D721Med (cell line): Measurements from ENCODE around the gene MAPK8IP1.

Source experiments
- DNase-seq: peaks from one replicate; pipeline ENCODE4 v3.0.0; 2011; ENCODE audit warnings: low spot score; ENCODE audit not compliant: insufficient read length
- FAIRE-seq: peaks from 2 replicates; lab custom pipeline; 2011; peaks lifted over from hg19 to GRCh38; lab: Jason Lieb, UNC
- CTCF ChIP-seq: IDR thresholded peaks from 2 replicates; pipeline ENCODE4 v1.5.1; 2012; ENCODE audit warnings: mild to moderate bottlenecking, control low read depth; ENCODE audit not compliant: insufficient read depth; ENCODE audit errors: missing control alignments

The MAPK8IP1 gene

GRCh38 chr11:45881708-45882368 lies 3.6 kb upstream of the MAPK8IP1 start:
- DNase-seq (no peak), FAIRE-seq (no peak)
- no peak for TF ChIP-seq CTCF

- FAIRE-seq: no peak
- no peak for DNase-seq
- no peak for TF ChIP-seq CTCF
Observed at GRCh38 chr11:45884596-45885185, 760 bp upstream of the MAPK8IP1 start.

GRCh38 chr11:45885921-45886721 lies 670 bp downstream of the MAPK8IP1 start:
- no peak for TF ChIP-seq CTCF
- DNase-seq: no peak

GRCh38 chr11:45886816-45887520 lies 1.5 kb downstream of the MAPK8IP1 start:
- DNase-seq (no peak), FAIRE-seq (no peak)
- no peak for TF ChIP-seq CTCF

More at GRCh38 chr11:45885921-45886721, 670 bp downstream of the MAPK8IP1 start:
- no peak for FAIRE-seq

GRCh38 chr11:45887587-45887986 lies 2.1 kb downstream of the MAPK8IP1 start:
- TF ChIP-seq CTCF: no peak
- DNase-seq (no peak), FAIRE-seq (no peak)

GRCh38 chr11:45889555-45889954 lies 4.1 kb downstream of the MAPK8IP1 start:
- DNase-seq: no peak
- no peak for FAIRE-seq
- TF ChIP-seq CTCF: no peak
